ENCODE results near the gene JSRP1. TPM values are rescaled to one million over a fixed set of nuclear protein-coding genes. Genes with fewer than 3 reads are reported as not detected.
A peak's percentile ranks its signal among the peaks of the same experiment; 100 is the strongest.

Gene JSRP1
- total and polyA plus RNA-seq, 10 of the 15 experiments (the other 5 are each of a cell fraction or from before 2014, with no cell fraction given): 0.41 to 0.91 (median 0.49) TPM; not detected in 7

DNA sequence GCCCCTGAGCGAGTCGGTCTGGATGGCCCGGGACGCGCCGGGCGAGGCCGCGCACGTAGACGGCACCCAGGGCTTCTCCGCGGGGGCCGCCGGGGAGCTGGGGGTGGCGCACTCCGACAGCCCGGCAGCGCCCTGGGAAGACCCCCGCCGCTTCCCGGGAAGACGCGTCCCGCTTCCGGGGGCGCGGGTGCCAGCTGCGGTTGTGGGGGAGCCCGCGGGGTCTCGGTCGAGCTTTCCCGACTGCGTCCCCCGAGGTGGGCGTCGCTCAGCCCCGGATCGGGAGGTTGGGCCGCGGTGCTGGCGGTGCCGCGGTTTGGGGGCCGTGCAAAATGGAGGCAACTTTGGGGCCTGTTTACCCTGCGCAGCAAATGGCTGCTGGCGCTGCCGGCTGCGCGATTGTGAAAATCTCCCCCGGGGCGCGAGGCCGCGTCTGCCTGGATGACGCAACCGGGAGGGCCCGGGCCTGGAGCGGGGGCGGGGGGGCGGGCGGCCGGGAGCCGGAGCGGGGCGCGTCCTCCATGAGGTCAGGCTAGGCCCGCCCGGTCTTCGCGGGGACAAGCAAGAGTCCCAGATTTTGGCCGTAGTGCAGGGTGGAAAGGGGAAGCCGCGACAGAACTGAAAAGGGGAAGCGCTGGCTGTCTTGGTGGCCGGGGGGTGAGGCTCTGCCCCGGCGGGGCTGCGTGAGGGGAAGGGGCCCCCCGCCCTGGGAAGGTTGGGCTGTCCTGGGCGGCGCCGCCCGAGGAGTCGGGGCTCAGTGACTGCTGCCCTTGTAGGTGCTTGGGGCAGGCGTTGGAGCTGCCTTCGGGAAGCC, 14.4 kb upstream of the JSRP1 start (continued):
- no peak for TF ChIP-seq MEF2A (IDR thresholded peaks at IDR 0.05; ENCODE audit: insufficient read depth, low read depth, low read length)
- TF ChIP-seq, protein P1, sequence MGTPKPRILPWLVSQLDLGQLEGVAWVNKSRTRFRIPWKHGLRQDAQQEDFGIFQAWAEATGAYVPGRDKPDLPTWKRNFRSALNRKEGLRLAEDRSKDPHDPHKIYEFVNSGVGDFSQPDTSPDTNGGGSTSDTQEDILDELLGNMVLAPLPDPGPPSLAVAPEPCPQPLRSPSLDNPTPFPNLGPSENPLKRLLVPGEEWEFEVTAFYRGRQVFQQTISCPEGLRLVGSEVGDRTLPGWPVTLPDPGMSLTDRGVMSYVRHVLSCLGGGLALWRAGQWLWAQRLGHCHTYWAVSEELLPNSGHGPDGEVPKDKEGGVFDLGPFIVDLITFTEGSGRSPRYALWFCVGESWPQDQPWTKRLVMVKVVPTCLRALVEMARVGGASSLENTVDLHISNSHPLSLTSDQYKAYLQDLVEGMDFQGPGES (IDR thresholded peaks at IDR 0.05): no peak
- no peak for TF ChIP-seq RAD51 (IDR thresholded peaks at IDR 0.05)
- TF ChIP-seq, protein P2, sequence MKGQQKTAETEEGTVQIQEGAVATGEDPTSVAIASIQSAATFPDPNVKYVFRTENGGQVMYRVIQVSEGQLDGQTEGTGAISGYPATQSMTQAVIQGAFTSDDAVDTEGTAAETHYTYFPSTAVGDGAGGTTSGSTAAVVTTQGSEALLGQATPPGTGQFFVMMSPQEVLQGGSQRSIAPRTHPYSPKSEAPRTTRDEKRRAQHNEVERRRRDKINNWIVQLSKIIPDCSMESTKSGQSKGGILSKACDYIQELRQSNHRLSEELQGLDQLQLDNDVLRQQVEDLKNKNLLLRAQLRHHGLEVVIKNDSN (IDR thresholded peaks at IDR 0.05; ENCODE audit: borderline replicate concordance, extremely low read length, insufficient read depth, low read depth, low read length): no peak
- no peak for TF ChIP-seq JUNB (IDR thresholded peaks at IDR 0.05)
- TF ChIP-seq BHLHE40 (IDR thresholded peaks at IDR 0.05; ENCODE audit: borderline replicate concordance in 1 of 2, low read depth in 2 of 2, low read length in 1 of 2): no peak
- TF ChIP-seq SMAD5 (IDR thresholded peaks at IDR 0.05; ENCODE audit: low read depth): no peak
- no peak for TF ChIP-seq CHD4 (IDR thresholded peaks at IDR 0.05)
- TF ChIP-seq POLR2AphosphoS5 (IDR thresholded peaks at IDR 0.05; ENCODE audit: low read length): no peak; the same call in none of the 2 replicates
- TF ChIP-seq NR2F1 (conservative IDR thresholded peaks at IDR 0.05): no peak
- TF ChIP-seq SPI1 (IDR thresholded peaks at IDR 0.05; ENCODE audit: borderline replicate concordance, insufficient read depth, low read depth, low read length): peak; percentile 92
- no peak for TF ChIP-seq NFYB (IDR thresholded peaks at IDR 0.05; ENCODE audit: insufficient read depth, low read depth, low read length)
- TF ChIP-seq NRF1 (conservative IDR thresholded peaks at IDR 0.05; ENCODE audit: low read depth, low read length): no peak
- no peak for TF ChIP-seq JUND (IDR thresholded peaks at IDR 0.05; ENCODE audit: low read depth, low read length)
- TF ChIP-seq, protein P3, sequence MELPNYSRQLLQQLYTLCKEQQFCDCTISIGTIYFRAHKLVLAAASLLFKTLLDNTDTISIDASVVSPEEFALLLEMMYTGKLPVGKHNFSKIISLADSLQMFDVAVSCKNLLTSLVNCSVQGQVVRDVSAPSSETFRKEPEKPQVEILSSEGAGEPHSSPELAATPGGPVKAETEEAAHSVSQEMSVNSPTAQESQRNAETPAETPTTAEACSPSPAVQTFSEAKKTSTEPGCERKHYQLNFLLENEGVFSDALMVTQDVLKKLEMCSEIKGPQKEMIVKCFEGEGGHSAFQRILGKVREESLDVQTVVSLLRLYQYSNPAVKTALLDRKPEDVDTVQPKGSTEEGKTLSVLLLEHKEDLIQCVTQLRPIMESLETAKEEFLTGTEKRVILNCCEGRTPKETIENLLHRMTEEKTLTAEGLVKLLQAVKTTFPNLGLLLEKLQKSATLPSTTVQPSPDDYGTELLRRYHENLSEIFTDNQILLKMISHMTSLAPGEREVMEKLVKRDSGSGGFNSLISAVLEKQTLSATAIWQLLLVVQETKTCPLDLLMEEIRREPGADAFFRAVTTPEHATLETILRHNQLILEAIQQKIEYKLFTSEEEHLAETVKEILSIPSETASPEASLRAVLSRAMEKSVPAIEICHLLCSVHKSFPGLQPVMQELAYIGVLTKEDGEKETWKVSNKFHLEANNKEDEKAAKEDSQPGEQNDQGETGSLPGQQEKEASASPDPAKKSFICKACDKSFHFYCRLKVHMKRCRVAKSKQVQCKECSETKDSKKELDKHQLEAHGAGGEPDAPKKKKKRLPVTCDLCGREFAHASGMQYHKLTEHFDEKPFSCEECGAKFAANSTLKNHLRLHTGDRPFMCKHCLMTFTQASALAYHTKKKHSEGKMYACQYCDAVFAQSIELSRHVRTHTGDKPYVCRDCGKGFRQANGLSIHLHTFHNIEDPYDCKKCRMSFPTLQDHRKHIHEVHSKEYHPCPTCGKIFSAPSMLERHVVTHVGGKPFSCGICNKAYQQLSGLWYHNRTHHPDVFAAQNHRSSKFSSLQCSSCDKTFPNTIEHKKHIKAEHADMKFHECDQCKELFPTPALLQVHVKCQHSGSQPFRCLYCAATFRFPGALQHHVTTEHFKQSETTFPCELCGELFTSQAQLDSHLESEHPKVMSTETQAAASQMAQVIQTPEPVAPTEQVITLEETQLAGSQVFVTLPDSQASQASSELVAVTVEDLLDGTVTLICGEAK (IDR thresholded peaks at IDR 0.05; ENCODE audit: borderline replicate concordance): no peak
- 0 out of 4 replicates have a peak, but pooled peaks of 1 of the 2 experiments have one; percentile 16 for TF ChIP-seq IKZF2 (IDR thresholded peaks at IDR 0.05)

Data from GM12878 (cell line).